Activated CD4-positive, CD25-positive, alpha-beta regulatory T cell treated with anti-CD3 and anti-CD28 coated beads, Interleukin-2, amount 50 U/mL, for 24 hours (primary cell): ENCODE measurements around the gene ZFYVE27.
"Not testable (repeated sequence)": the region's sequence is repeated elsewhere in the genome, so short reads cannot be mapped to it uniquely, and the experiment has no call there.

Experiments
- ATAC-seq, 2 donors: fragments of 150-1000 bp; cut with Tn5 transposase; one replicate each; pipeline ENCODE4 v1.10.0; 2021; ENCODE audit warnings: mild to moderate bottlenecking in 1 of 2, moderate library complexity in 1 of 2

Gene ZFYVE27

GRCh38 chr10:97736902-97737769 lies at the start of gene ZFYVE27:
Gene ZFYVE27, plus strand, starts transcription at chr10:97737128. Its CDS starts 1,350 bp downstream, at chr10:97738478.
- ATAC-seq: peak; percentile 73 to 83

- ATAC-seq: no peak
These were observed 48.8 kb upstream of the ZFYVE27 start for GRCh38 chr10:97687785-97688781.

- no peak for ATAC-seq
These were observed 47.3 kb upstream of the ZFYVE27 start for GRCh38 chr10:97689559-97690020.

GRCh38 chr10:97690133-97690532 lies 46.8 kb upstream of the ZFYVE27 start:
- no peak for ATAC-seq

GRCh38 chr10:97698072-97698655 lies 38.8 kb upstream of the ZFYVE27 start:
- not testable (repeated sequence) for ATAC-seq

GRCh38 chr10:97701438-97702069 lies 35.4 kb upstream of the ZFYVE27 start:
- peak; percentile 70 to 76 for ATAC-seq

- ATAC-seq: no peak
These were observed 33.4 kb upstream of the ZFYVE27 start for GRCh38 chr10:97703398-97704067.

- no peak for ATAC-seq
These were observed 32.6 kb upstream of the ZFYVE27 start for GRCh38 chr10:97704341-97704740.

- no peak for ATAC-seq
These were observed 31.8 kb upstream of the ZFYVE27 start for GRCh38 chr10:97705006-97705670.

GRCh38 chr10:97707134-97707861 lies 29.6 kb upstream of the ZFYVE27 start:
- ATAC-seq: no peak

GRCh38 chr10:97708167-97708566 lies 28.8 kb upstream of the ZFYVE27 start:
- ATAC-seq: no peak

- ATAC-seq: no peak
These were observed 27.7 kb upstream of the ZFYVE27 start for GRCh38 chr10:97708976-97709946.

GRCh38 chr10:97711640-97712572 lies 25.0 kb upstream of the ZFYVE27 start:
- no peak for ATAC-seq

- no peak for ATAC-seq
These were observed 23.5 kb upstream of the ZFYVE27 start, which contains the start of gene MARVELD1 for GRCh38 chr10:97713339-97713825. Gene MARVELD1, plus strand, starts transcription at chr10:97713730. Its CDS starts 147 bp downstream, at chr10:97713877.

GRCh38 chr10:97713826-97714400 lies 23.0 kb upstream of the ZFYVE27 start:
- peak; percentile 72 to 75 for ATAC-seq

- peak in 1 of 2 donors; percentile 7 for ATAC-seq
These were observed 22.3 kb upstream of the ZFYVE27 start for GRCh38 chr10:97714401-97715258.
